ENCODE data around the gene USP6. TPM values are rescaled to one million over a fixed set of nuclear protein-coding genes. Genes with fewer than 3 reads are reported as not detected.
A peak's percentile ranks its signal among the peaks of the same experiment; 100 is the strongest.
"Not testable (repeated sequence)": the region's sequence is repeated elsewhere in the genome, so short reads cannot be mapped to it uniquely, and the experiment has no call there.

Gene USP6
- total RNA-seq, 6 experiments from 2014 or later, result 0.02 to 0.07 TPM; not detected in 4

DNA sequence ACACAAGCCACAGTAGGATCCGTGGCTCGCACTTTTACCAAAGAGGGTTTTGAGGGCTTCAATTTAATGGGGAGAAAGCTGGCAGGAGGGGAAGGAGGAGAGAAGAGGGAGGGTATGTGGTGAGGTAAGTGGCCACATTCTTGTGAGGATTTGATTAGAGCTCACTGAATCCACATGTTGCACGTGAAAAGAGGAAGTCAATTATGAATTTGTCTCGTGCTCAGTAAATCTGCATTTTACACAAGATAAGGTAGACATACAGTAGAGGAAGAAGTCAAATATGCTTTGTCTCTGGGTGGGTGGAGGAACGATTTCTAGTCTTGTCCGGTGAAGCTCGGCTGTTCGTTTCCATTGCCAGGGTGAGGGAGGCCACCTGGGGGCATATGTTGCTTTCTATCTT is 5.0 kb upstream of the USP6 start:
- WGBS (ENCODE audit: insufficient coverage, low coverage, low lambda C conversion rate, missing lambda C conversion rate), result 30% methylated on average over 8 of the region's 8 CpGs
- DNase-seq, result no peak
- Histone ChIP-seq H3K4me3 (peak overlapping the region; percentile 68 to 94 (median 93)), H3K36me3 (peaks cover 0 to 16% (median 8%) of the 10 kb centered on the region in 4 donors), H3K27me3 (peaks cover 0 to 3% of the 10 kb centered on the region in 2 donors), H3K27ac (no peak overlapping the region), H3K9me3 (no peaks in the 10 kb centered on the region), H3K4me1 (peaks cover 0 to 7% (median 3%) of the 10 kb centered on the region in 4 donors)
- TF ChIP-seq POLR2A (IDR thresholded peaks at IDR 0.05), result no peak
- TF ChIP-seq, protein P1, sequence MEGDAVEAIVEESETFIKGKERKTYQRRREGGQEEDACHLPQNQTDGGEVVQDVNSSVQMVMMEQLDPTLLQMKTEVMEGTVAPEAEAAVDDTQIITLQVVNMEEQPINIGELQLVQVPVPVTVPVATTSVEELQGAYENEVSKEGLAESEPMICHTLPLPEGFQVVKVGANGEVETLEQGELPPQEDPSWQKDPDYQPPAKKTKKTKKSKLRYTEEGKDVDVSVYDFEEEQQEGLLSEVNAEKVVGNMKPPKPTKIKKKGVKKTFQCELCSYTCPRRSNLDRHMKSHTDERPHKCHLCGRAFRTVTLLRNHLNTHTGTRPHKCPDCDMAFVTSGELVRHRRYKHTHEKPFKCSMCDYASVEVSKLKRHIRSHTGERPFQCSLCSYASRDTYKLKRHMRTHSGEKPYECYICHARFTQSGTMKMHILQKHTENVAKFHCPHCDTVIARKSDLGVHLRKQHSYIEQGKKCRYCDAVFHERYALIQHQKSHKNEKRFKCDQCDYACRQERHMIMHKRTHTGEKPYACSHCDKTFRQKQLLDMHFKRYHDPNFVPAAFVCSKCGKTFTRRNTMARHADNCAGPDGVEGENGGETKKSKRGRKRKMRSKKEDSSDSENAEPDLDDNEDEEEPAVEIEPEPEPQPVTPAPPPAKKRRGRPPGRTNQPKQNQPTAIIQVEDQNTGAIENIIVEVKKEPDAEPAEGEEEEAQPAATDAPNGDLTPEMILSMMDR (IDR thresholded peaks at IDR 0.05), result no peak
- no peak for ATAC-seq
- intact Hi-C loops (cut with DNase I), result no loop called here

DNA sequence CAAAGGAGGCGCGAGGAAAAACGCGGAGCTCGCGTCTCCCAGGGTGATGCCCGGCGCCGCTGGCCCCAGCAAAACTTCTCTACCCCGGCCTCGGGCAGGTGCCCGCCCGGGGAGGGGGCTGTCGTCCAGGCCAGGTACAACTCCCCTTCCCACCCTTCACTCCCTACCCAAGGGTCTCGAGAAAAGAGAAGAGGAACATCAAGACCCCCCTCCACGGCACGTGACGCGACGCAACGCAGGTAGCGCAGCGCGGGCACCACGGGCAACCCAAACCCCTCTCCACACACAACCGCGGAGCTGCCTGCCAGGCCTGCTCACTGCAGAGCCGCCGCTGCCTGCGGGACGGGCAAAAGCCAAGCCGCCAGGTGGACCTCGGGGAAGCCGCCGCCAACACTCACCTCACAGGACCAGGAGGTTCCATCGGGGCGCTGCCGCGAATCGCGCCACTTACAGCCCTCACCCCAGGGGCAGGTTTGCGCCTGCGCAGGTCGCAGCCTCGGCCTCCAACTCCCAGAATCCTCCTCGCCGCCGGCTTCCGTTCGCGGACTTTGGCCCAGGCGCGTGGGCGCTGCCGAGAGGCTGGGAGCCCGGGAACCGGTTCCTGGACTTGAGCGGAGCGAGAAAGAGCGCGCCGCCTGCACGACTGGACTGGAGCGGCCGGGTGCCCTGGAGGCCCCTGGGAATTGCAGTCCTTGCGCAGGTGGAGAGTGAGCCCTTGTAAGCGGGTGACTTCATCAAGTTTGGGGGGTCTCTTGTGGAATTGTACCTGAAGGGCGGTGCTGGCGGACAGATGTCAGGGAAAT is 4.2 kb upstream of the USP6 start, which contains the start of gene ZNF232:
ZNF232 (minus strand) TSS at position 477 of the 803 bp plus-strand sequence; CDS start at position 421, 56 bp downstream.
- H3K4me3 ChIP-seq, result peak within 1 kb of the TSS; percentile 68 to 94 (median 93)
- under 1% methylated on average over 14 of the region's 69 CpGs for WGBS (ENCODE audit: insufficient coverage, low coverage, low lambda C conversion rate, missing lambda C conversion rate)
- H3K9me3 ChIP-seq, result no peaks in the 10 kb centered on the region
- peaks cover 0 to 16% (median 2%) of the 10 kb centered on the region in 4 donors for H3K36me3 ChIP-seq
- peaks cover 0 to 7% (median 3%) of the 10 kb centered on the region in 4 donors for H3K4me1 ChIP-seq
- TF ChIP-seq, protein P1 (IDR thresholded peaks at IDR 0.05), result no peak
- peak; percentile 63 for TF ChIP-seq POLR2A (IDR thresholded peaks at IDR 0.05)
- peak; percentile 97 to 99 (median 98) for ATAC-seq
- DNase-seq, result peak; percentile 97
- intact Hi-C loops (cut with DNase I), result no loop called here
- H3K27me3 ChIP-seq, result peaks cover 5 to 9% of the 10 kb centered on the region in 2 donors
- H3K27ac ChIP-seq, result peak within 1 kb of the TSS; percentile 44 to 74 (median 63)

DNA sequence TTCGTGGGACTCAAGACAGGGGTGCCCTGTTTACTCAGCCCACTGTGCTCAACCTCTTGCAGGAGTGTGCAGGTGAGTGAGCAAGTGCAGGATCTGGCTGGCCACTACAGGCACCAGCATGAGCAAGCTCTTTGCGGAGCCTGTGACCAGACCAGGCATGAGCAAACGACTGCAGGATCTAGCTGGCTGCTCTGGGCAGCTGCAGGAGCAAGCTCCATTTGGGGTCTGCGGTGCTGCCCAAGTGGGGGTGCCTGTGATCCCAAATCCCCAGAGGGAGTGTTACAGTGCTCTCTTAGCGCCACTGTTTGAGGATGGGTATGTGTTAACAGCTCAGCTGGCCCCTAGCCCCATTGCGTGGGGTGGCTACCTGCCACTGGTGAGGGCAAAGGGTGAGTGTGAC is 2.4 kb downstream of the USP6 start:
- no peaks in the 10 kb centered on the region for H3K9me3 ChIP-seq
- no peaks in the 10 kb centered on the region for H3K4me1 ChIP-seq
- TF ChIP-seq POLR2A (IDR thresholded peaks at IDR 0.05), result no peak
- TF ChIP-seq, protein P1 (IDR thresholded peaks at IDR 0.05), result no peak
- H3K4me3 ChIP-seq, result no peak overlapping the region
- ATAC-seq (no peak), DNase-seq (peak in 1 of 3 donors; percentile 31)
- intact Hi-C loops (cut with DNase I), result no loop called here
- WGBS (ENCODE audit: insufficient coverage, low coverage, low lambda C conversion rate, missing lambda C conversion rate), result 30% methylated on average over 2 of the region's 6 CpGs
- H3K27ac ChIP-seq, result no peak overlapping the region
- H3K36me3 ChIP-seq, result no peaks in the 10 kb centered on the region
- peaks cover 5 to 9% of the 10 kb centered on the region in 2 donors for H3K27me3 ChIP-seq

DNA sequence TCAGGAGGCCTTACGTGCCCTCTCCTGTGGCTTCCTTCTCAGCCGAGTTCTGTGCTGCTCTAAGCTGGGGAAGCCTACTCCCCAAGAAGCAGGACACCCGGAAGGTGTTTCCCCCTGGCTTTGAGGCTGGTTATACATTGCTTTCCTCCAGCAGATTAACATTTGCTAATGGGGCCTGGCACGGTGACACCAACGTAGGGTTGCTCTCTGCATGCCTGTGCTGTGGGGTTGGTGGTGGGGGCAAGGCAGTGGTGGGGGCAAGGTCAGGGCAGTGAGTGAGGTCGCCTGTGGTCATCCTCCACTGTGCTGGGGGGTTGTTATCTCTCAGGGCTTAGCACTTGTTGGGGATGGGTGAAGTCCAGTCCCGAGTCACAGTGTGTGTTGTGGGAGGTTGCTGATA is 4.2 kb downstream of the USP6 start:
- no peaks in the 10 kb centered on the region for H3K4me1 ChIP-seq
- TF ChIP-seq, protein P1 (IDR thresholded peaks at IDR 0.05), result no peak
- no peak for TF ChIP-seq POLR2A (IDR thresholded peaks at IDR 0.05)
- WGBS (ENCODE audit: insufficient coverage, low coverage, low lambda C conversion rate, missing lambda C conversion rate), result 66% methylated on average over 6 of the region's 7 CpGs
- ATAC-seq (no peak), DNase-seq (peak in 1 of 3 donors; percentile 28)
- H3K9me3 ChIP-seq, result no peaks in the 10 kb centered on the region
- peaks cover 5 to 9% of the 10 kb centered on the region in 2 donors for H3K27me3 ChIP-seq
- no peak overlapping the region for H3K4me3 ChIP-seq
- intact Hi-C loops (cut with DNase I), result no loop called here
- no peak overlapping the region for H3K27ac ChIP-seq
- H3K36me3 ChIP-seq, result no peaks in the 10 kb centered on the region

DNA sequence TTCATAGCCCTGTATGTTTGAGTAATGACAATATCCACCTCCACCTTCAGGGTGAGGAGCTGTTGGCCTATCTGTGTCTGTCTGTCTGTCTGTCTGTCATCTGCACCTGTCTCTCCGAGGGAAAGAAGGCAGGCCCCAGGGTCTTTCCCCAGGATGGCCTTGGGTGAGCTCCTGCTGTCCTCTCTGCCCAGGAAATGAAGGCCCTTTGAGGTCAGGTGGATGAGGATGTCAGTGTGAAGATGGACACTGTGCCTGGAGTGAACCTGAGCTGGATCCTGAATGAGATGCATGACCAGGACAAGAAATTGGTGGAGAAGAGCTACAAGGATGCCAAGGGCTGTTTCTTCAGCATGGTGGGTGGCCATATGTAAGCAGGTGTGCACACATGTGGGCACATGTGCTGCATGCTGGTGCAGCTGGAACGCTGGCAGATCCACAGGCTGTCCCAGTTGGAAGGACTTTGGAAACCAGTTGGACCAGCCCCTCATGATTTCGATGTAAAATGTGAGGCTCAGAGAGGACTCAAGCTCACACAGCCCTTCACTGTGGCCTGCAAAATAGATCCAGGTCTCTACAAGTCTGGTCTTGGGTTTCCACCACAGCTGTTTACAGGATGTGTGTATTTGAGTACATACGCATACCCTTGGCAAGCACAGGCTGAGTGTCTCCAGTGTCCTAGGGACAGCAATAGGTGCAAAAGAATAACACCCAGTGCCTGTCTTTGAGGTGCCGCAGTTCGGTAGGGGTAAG is 4.8 kb downstream of the USP6 start:
- H3K27me3 ChIP-seq; H3K4me1 ChIP-seq; H3K36me3 ChIP-seq; intact Hi-C loops (cut with DNase I); ATAC-seq; H3K9me3 ChIP-seq; H3K27ac ChIP-seq; H3K4me3 ChIP-seq: not testable (repeated sequence)
- peak in 1 of 3 donors; percentile 5 for DNase-seq
- 89% methylated on average over 3 of the region's 6 CpGs for WGBS (ENCODE audit: insufficient coverage, low coverage, low lambda C conversion rate, missing lambda C conversion rate)

All from right lobe of liver (tissue), 6 donors.